Measurements from ENCODE around the gene GRID1. TPM values are rescaled to one million over a fixed set of nuclear protein-coding genes. Genes with fewer than 3 reads are reported as not detected.

The GRID1 gene
- total RNA-seq, 1 experiment from 2014 or later, result 0.07 TPM

GRCh38 chr10:85602306-85602705, 764.3 kb downstream of the GRID1 start:
- no peak for DNase-seq
- Histone ChIP-seq H3K27me3 (ENCODE audit: low read length) (no peaks in the 10 kb centered on the region), H3K9ac (ENCODE audit: low read length) (no peak overlapping the region)

GRCh38 chr10:85601526-85601925, 765.1 kb downstream of the GRID1 start:
- no peak for DNase-seq
- no peaks in the 10 kb centered on the region for H3K79me2 ChIP-seq (ENCODE audit: low read length)
- H3K9me2 ChIP-seq (replicated peaks; ENCODE audit: insufficient read depth, low read length), result no peaks in the 10 kb centered on the region
- H3K36me3 ChIP-seq (ENCODE audit: insufficient read depth, low read length), result no peaks in the 10 kb centered on the region
- H3K9me3 ChIP-seq (ENCODE audit: low read length), result no peaks in the 10 kb centered on the region
- no peak overlapping the region for H3K9ac ChIP-seq (ENCODE audit: low read length)
- no peaks in the 10 kb centered on the region for H3K27me3 ChIP-seq (ENCODE audit: low read length)
- H3K4me2 ChIP-seq (ENCODE audit: low read depth, low read length, poor library complexity, severe bottlenecking), result no peak overlapping the region
- H3K4me1 ChIP-seq (ENCODE audit: low read length), result no peaks in the 10 kb centered on the region
- H2AFZ ChIP-seq (ENCODE audit: low read length), result no peak overlapping the region
- H4K20me1 ChIP-seq (ENCODE audit: insufficient read depth, low read depth, low read length), result no peaks in the 10 kb centered on the region
- no peak overlapping the region for H3K4me3 ChIP-seq (ENCODE audit: low read length)
- H3K27ac ChIP-seq (ENCODE audit: low read length), result no peak overlapping the region

More at GRCh38 chr10:85602306-85602705, 764.3 kb downstream of the GRID1 start:
- Histone ChIP-seq H3K4me3 (ENCODE audit: low read length) (no peak overlapping the region), H3K4me1 (ENCODE audit: low read length) (no peaks in the 10 kb centered on the region), H3K36me3 (ENCODE audit: insufficient read depth, low read length) (no peaks in the 10 kb centered on the region), H2AFZ (ENCODE audit: low read length) (no peak overlapping the region), H3K4me2 (ENCODE audit: low read depth, low read length, poor library complexity, severe bottlenecking) (no peak overlapping the region), H4K20me1 (ENCODE audit: insufficient read depth, low read depth, low read length) (no peaks in the 10 kb centered on the region), H3K79me2 (ENCODE audit: low read length) (no peaks in the 10 kb centered on the region), H3K9me2 (replicated peaks; ENCODE audit: insufficient read depth, low read length) (no peaks in the 10 kb centered on the region), H3K27ac (ENCODE audit: low read length) (no peak overlapping the region), H3K9me3 (ENCODE audit: low read length) (no peaks in the 10 kb centered on the region)

- Histone ChIP-seq H3K4me3 (ENCODE audit: low read length) (no peak overlapping the region), H3K36me3 (ENCODE audit: insufficient read depth, low read length) (no peaks in the 10 kb centered on the region), H3K9me2 (replicated peaks; ENCODE audit: insufficient read depth, low read length) (no peaks in the 10 kb centered on the region), H3K4me2 (ENCODE audit: low read depth, low read length, poor library complexity, severe bottlenecking) (no peak overlapping the region), H3K27me3 (ENCODE audit: low read length) (no peaks in the 10 kb centered on the region), H3K9me3 (ENCODE audit: low read length) (no peaks in the 10 kb centered on the region), H3K9ac (ENCODE audit: low read length) (no peak overlapping the region), H3K4me1 (ENCODE audit: low read length) (no peaks in the 10 kb centered on the region), H3K79me2 (ENCODE audit: low read length) (no peaks in the 10 kb centered on the region), H3K27ac (ENCODE audit: low read length) (no peak overlapping the region), H2AFZ (ENCODE audit: low read length) (no peak overlapping the region), H4K20me1 (ENCODE audit: insufficient read depth, low read depth, low read length) (no peaks in the 10 kb centered on the region)
- DNase-seq, result no peak
Observed at GRCh38 chr10:85600744-85601081, 765.9 kb downstream of the GRID1 start.

GRCh38 chr10:85600026-85600743, 766.4 kb downstream of the GRID1 start:
- Histone ChIP-seq H4K20me1 (ENCODE audit: insufficient read depth, low read depth, low read length) (no peaks in the 10 kb centered on the region), H3K27ac (ENCODE audit: low read length) (no peak overlapping the region), H3K36me3 (ENCODE audit: insufficient read depth, low read length) (no peaks in the 10 kb centered on the region), H3K4me1 (ENCODE audit: low read length) (no peaks in the 10 kb centered on the region), H3K27me3 (ENCODE audit: low read length) (no peaks in the 10 kb centered on the region), H3K9me3 (ENCODE audit: low read length) (no peaks in the 10 kb centered on the region), H3K9me2 (replicated peaks; ENCODE audit: insufficient read depth, low read length) (no peaks in the 10 kb centered on the region), H3K9ac (ENCODE audit: low read length) (no peak overlapping the region), H3K4me3 (ENCODE audit: low read length) (no peak overlapping the region), H2AFZ (ENCODE audit: low read length) (no peak overlapping the region), H3K4me2 (ENCODE audit: low read depth, low read length, poor library complexity, severe bottlenecking) (no peak overlapping the region), H3K79me2 (ENCODE audit: low read length) (no peaks in the 10 kb centered on the region)
- no peak for DNase-seq

- Histone ChIP-seq H3K4me3 (ENCODE audit: low read length) (no peak overlapping the region), H3K79me2 (ENCODE audit: low read length) (no peaks in the 10 kb centered on the region), H3K9me2 (replicated peaks; ENCODE audit: insufficient read depth, low read length) (no peaks in the 10 kb centered on the region), H3K9me3 (ENCODE audit: low read length) (no peaks in the 10 kb centered on the region), H3K4me2 (ENCODE audit: low read depth, low read length, poor library complexity, severe bottlenecking) (no peak overlapping the region), H3K27me3 (ENCODE audit: low read length) (no peaks in the 10 kb centered on the region), H3K4me1 (ENCODE audit: low read length) (no peaks in the 10 kb centered on the region), H3K36me3 (ENCODE audit: insufficient read depth, low read length) (no peaks in the 10 kb centered on the region), H3K27ac (ENCODE audit: low read length) (no peak overlapping the region), H2AFZ (ENCODE audit: low read length) (no peak overlapping the region), H3K9ac (ENCODE audit: low read length) (no peak overlapping the region), H4K20me1 (ENCODE audit: insufficient read depth, low read depth, low read length) (no peaks in the 10 kb centered on the region)
- DNase-seq, result no peak
Observed at GRCh38 chr10:85599081-85599480, 767.5 kb downstream of the GRID1 start.

- Histone ChIP-seq H2AFZ (ENCODE audit: low read length) (no peak overlapping the region), H3K79me2 (ENCODE audit: low read length) (no peaks in the 10 kb centered on the region), H3K4me3 (ENCODE audit: low read length) (no peak overlapping the region), H4K20me1 (ENCODE audit: insufficient read depth, low read depth, low read length) (no peaks in the 10 kb centered on the region), H3K27ac (ENCODE audit: low read length) (no peak overlapping the region), H3K27me3 (ENCODE audit: low read length) (no peaks in the 10 kb centered on the region), H3K4me2 (ENCODE audit: low read depth, low read length, poor library complexity, severe bottlenecking) (no peak overlapping the region), H3K9ac (ENCODE audit: low read length) (no peak overlapping the region), H3K9me3 (ENCODE audit: low read length) (no peaks in the 10 kb centered on the region), H3K9me2 (replicated peaks; ENCODE audit: insufficient read depth, low read length) (no peaks in the 10 kb centered on the region), H3K4me1 (ENCODE audit: low read length) (no peaks in the 10 kb centered on the region), H3K36me3 (ENCODE audit: insufficient read depth, low read length) (no peaks in the 10 kb centered on the region)
- no peak for DNase-seq
Observed at GRCh38 chr10:85598646-85599045, 767.9 kb downstream of the GRID1 start.

GRCh38 chr10:85597006-85597405, 769.6 kb downstream of the GRID1 start:
- Histone ChIP-seq H3K27ac (ENCODE audit: low read length) (no peak overlapping the region), H3K4me1 (ENCODE audit: low read length) (no peaks in the 10 kb centered on the region), H2AFZ (ENCODE audit: low read length) (no peak overlapping the region), H3K9ac (ENCODE audit: low read length) (no peak overlapping the region), H3K9me3 (ENCODE audit: low read length) (no peaks in the 10 kb centered on the region), H3K79me2 (ENCODE audit: low read length) (no peaks in the 10 kb centered on the region), H4K20me1 (ENCODE audit: insufficient read depth, low read depth, low read length) (no peaks in the 10 kb centered on the region), H3K9me2 (replicated peaks; ENCODE audit: insufficient read depth, low read length) (no peaks in the 10 kb centered on the region), H3K36me3 (ENCODE audit: insufficient read depth, low read length) (no peaks in the 10 kb centered on the region), H3K27me3 (ENCODE audit: low read length) (no peaks in the 10 kb centered on the region), H3K4me3 (ENCODE audit: low read length) (no peak overlapping the region), H3K4me2 (ENCODE audit: low read depth, low read length, poor library complexity, severe bottlenecking) (no peak overlapping the region)
- DNase-seq, result no peak

- H4K20me1 ChIP-seq (ENCODE audit: insufficient read depth, low read depth, low read length), result no peaks in the 10 kb centered on the region
- no peak overlapping the region for H2AFZ ChIP-seq (ENCODE audit: low read length)
- H3K9ac ChIP-seq (ENCODE audit: low read length), result no peak overlapping the region
- H3K9me3 ChIP-seq (ENCODE audit: low read length), result no peaks in the 10 kb centered on the region
- H3K9me2 ChIP-seq (replicated peaks; ENCODE audit: insufficient read depth, low read length), result no peaks in the 10 kb centered on the region
- H3K4me3 ChIP-seq (ENCODE audit: low read length), result no peak overlapping the region
- H3K27me3 ChIP-seq (ENCODE audit: low read length), result no peaks in the 10 kb centered on the region
- no peaks in the 10 kb centered on the region for H3K79me2 ChIP-seq (ENCODE audit: low read length)
- H3K27ac ChIP-seq (ENCODE audit: low read length), result no peak overlapping the region
- H3K4me2 ChIP-seq (ENCODE audit: low read depth, low read length, poor library complexity, severe bottlenecking), result no peak overlapping the region
- H3K4me1 ChIP-seq (ENCODE audit: low read length), result no peaks in the 10 kb centered on the region
- DNase-seq, result no peak
- no peaks in the 10 kb centered on the region for H3K36me3 ChIP-seq (ENCODE audit: insufficient read depth, low read length)
Observed at GRCh38 chr10:85596389-85596788, 770.2 kb downstream of the GRID1 start.

Measured in Karpas-422 (cell line).